Suprapubic skin (tissue), 4 donors: ENCODE measurements around the gene EML4. TPM values are rescaled to one million over a fixed set of nuclear protein-coding genes. Genes with fewer than 3 reads are reported as not detected.
"Not testable (repeated sequence)": the region's sequence is repeated elsewhere in the genome, so short reads cannot be mapped to it uniquely, and the experiment has no call there.

Experiments used
- DNase-seq, 2 donors: peaks; one replicate each; pipeline ENCODE4 v3.0.0-alpha.2; 2019; ENCODE audit warnings: low spot score in 2 of 2
- H3K27ac ChIP-seq: fragments of 200-600 bp; sonication (generic); one replicate; pipeline ENCODE4 v1.5.1; 2019
- H3K27me3 ChIP-seq: fragments of 200-600 bp; sonication (generic); one replicate; pipeline ENCODE4 v1.5.1; 2019
- H3K36me3 ChIP-seq: fragments of 200-600 bp; sonication (generic); one replicate; pipeline ENCODE4 v1.5.1; 2019
- H3K4me1 ChIP-seq: fragments of 200-600 bp; sonication (generic); one replicate; pipeline ENCODE4 v1.5.1; 2019
- H3K4me3 ChIP-seq: fragments of 200-600 bp; sonication (generic); one replicate; pipeline ENCODE4 v1.5.1; 2019; ENCODE audit warnings: mild to moderate bottlenecking
- H3K9me3 ChIP-seq: fragments of 200-600 bp; sonication (generic); one replicate; pipeline ENCODE4 v1.5.1; 2019
- EP300 ChIP-seq: sonication (generic); formaldehyde crosslinking; IDR thresholded peaks from one replicate; pipeline ENCODE4 v1.6.1; 2017; ENCODE audit warnings: antibody characterized with exemption
- POLR2A ChIP-seq, 2 donors: fragments of 450-650 bp; IDR thresholded peaks; one replicate each; pipeline ENCODE4 v1.6.1; 2017; ENCODE audit warnings: antibody characterized with exemption in 2 of 2, mild to moderate bottlenecking in 2 of 2, moderate library complexity in 2 of 2
- POLR2AphosphoS5 ChIP-seq, 3 donors: sonication (generic); formaldehyde crosslinking; IDR thresholded peaks; one replicate each; pipeline ENCODE4 v1.6.1; 2017; ENCODE audit warnings: antibody characterized with exemption in 3 of 3
- WGBS: methylation state at CpG from one replicate; pipeline ENCODE4 v1.1.5; 2018; 5-methylcytosine and 5-hydroxymethylcytosine counted together
- total RNA-seq, 4 donors: library from RNA; depleted of rRNA; stranded (reverse); fragments of >200 nt; gene quantifications; one replicate each; pipeline ENCODE4 v1.1.0, GENCODE V29; 2016
- TF ChIP-seq, protein P1 (sequence below), 2 donors: fragments of 200-600 bp in 1 of 2; fragments of 450-650 bp in 1 of 2; sonication (generic) in 1 of 2; IDR thresholded peaks; one replicate each; pipeline ENCODE4 v1.5.1; 2016 to 2019; ENCODE audit warnings: antibody characterized with exemption in 2 of 2, mild to moderate bottlenecking in 1 of 2, moderate library complexity in 1 of 2

The EML4 gene
- total RNA-seq, 4 donors from 2014 or later: 38.9 to 67.1 (median 43.3) TPM

DNA sequence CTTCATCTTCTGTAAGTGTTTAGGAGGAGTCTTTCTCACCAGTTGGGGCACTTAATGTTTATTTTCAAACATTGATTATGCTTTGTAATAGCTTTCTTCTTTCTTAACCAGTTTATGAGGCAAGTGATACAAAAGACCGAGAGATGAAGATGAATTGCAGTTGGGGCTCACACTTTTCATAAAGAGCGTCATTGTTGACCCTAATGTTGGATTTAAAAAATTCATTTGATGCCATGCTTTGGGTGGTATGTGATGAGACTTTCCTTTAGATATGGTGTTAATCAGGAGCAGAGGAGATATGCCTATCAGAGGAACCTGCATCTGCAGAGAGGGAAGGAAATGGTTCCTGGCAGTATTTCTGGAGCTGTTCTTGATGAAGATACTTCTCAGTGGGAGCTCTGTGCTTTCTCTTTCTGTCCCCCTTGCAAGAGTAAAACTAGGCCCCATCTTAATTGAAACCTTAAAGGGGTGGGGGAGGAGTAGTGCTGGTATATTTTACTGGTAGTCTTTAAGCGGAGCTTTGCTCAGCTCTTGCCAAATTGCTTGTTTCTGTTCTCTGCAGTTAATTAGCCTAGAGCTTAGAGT is 2.3 kb downstream of the EML4 start:
- H3K4me3 ChIP-seq: peak overlapping the region; percentile 80
- WGBS: 50% methylated on average over 3 of the region's 3 CpGs

DNA sequence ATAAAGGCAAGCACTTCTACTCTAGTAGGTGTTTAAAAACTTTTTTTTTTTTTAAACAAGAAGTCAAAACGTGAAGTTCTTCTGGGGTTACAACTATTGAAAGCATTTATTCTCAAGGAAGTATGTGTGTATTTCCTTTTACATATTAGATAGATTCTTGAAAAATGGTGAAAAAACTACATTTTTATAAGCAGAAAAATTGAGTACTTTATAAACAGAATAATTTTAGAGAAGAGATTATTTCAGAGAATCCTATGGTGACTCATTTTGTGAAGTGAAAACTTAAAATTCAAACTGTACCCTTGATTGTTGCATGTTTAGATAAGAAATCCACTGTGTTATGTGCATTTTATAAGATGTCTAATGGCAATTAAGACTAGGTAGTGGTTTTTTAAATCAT is 2.9 kb downstream of the EML4 start:
- Histone ChIP-seq H3K4me3 (peak overlapping the region; percentile 80), H3K4me1 (peaks cover 36% of the 10 kb centered on the region), H3K36me3 (no peaks in the 10 kb centered on the region), H3K27me3 (no peaks in the 10 kb centered on the region), H3K27ac (no peak overlapping the region), H3K9me3 (no peaks in the 10 kb centered on the region)
- 15% methylated on average over 1 of the region's 1 CpG for WGBS
- no peak for DNase-seq
- TF ChIP-seq, protein P1, sequence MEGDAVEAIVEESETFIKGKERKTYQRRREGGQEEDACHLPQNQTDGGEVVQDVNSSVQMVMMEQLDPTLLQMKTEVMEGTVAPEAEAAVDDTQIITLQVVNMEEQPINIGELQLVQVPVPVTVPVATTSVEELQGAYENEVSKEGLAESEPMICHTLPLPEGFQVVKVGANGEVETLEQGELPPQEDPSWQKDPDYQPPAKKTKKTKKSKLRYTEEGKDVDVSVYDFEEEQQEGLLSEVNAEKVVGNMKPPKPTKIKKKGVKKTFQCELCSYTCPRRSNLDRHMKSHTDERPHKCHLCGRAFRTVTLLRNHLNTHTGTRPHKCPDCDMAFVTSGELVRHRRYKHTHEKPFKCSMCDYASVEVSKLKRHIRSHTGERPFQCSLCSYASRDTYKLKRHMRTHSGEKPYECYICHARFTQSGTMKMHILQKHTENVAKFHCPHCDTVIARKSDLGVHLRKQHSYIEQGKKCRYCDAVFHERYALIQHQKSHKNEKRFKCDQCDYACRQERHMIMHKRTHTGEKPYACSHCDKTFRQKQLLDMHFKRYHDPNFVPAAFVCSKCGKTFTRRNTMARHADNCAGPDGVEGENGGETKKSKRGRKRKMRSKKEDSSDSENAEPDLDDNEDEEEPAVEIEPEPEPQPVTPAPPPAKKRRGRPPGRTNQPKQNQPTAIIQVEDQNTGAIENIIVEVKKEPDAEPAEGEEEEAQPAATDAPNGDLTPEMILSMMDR (IDR thresholded peaks at IDR 0.05): no peak
- TF ChIP-seq POLR2AphosphoS5 (IDR thresholded peaks at IDR 0.05): no peak
- no peak for TF ChIP-seq POLR2A (IDR thresholded peaks at IDR 0.05)
- TF ChIP-seq EP300: no peak

More for the DNA sequence above, 2.3 kb downstream of the EML4 start:
- Histone ChIP-seq H3K36me3 (no peaks in the 10 kb centered on the region), H3K4me1 (peaks cover 36% of the 10 kb centered on the region), H3K27me3 (no peaks in the 10 kb centered on the region), H3K27ac (no peak overlapping the region), H3K9me3 (no peaks in the 10 kb centered on the region)
- TF ChIP-seq POLR2A (IDR thresholded peaks at IDR 0.05) (no peak), POLR2AphosphoS5 (IDR thresholded peaks at IDR 0.05) (no peak), EP300 (no peak)
- DNase-seq: no peak

DNA sequence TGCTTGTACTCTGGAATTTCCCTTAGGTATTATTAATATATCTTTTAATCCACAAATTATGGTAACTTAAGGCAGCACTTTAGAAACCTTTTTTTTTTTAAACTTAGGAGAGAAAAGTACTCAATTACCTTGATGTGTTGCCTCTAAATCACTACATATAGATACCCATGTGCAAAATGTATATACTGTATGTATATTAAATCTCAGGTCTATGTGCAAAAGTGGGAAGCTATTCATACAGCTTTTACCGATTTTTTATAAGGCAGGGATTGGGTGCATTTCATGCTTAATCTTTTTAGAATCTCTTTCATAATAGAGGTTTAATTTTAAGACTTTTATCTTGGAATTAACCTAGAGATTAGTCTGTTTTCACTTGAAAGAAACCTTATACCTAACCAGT is 3.4 kb downstream of the EML4 start:
- no peak overlapping the region for H3K27ac ChIP-seq
- no peaks in the 10 kb centered on the region for H3K36me3 ChIP-seq
- H3K9me3 ChIP-seq: no peaks in the 10 kb centered on the region
- no peak for DNase-seq
- WGBS: 33% methylated on average over 1 of the region's 1 CpG
- H3K4me1 ChIP-seq: peaks cover 36% of the 10 kb centered on the region
- no peak overlapping the region for H3K4me3 ChIP-seq
- no peaks in the 10 kb centered on the region for H3K27me3 ChIP-seq
- TF ChIP-seq POLR2A (IDR thresholded peaks at IDR 0.05) (no peak), POLR2AphosphoS5 (IDR thresholded peaks at IDR 0.05) (no peak), EP300 (no peak)
- TF ChIP-seq, protein P1 (IDR thresholded peaks at IDR 0.05): no peak

DNA sequence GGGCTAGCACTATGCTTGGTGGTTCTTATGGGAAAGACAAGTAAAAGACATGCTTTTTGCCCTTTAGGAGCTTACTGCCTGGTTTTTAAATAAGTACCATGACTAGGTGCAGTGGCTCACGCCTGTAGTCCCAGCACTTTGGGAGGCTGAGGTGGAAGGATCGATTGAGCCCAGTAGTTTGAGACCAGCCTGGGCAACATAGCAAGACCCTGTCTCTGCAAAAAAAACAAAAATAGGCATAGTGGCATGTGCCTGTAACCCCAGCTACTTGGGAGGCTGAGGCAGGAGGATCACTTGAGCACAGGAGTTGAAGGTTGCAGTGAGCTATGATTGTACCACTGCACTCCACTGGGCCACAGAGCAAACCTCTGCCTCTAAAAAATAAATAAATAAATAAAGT is 4.3 kb downstream of the EML4 start:
- peaks cover 35% of the 10 kb centered on the region for H3K4me1 ChIP-seq
- H3K9me3 ChIP-seq, H3K27ac ChIP-seq, H3K27me3 ChIP-seq, H3K4me3 ChIP-seq, H3K36me3 ChIP-seq, DNase-seq: not testable (repeated sequence)
- WGBS: 92% methylated on average over 2 of the region's 2 CpGs

DNA sequence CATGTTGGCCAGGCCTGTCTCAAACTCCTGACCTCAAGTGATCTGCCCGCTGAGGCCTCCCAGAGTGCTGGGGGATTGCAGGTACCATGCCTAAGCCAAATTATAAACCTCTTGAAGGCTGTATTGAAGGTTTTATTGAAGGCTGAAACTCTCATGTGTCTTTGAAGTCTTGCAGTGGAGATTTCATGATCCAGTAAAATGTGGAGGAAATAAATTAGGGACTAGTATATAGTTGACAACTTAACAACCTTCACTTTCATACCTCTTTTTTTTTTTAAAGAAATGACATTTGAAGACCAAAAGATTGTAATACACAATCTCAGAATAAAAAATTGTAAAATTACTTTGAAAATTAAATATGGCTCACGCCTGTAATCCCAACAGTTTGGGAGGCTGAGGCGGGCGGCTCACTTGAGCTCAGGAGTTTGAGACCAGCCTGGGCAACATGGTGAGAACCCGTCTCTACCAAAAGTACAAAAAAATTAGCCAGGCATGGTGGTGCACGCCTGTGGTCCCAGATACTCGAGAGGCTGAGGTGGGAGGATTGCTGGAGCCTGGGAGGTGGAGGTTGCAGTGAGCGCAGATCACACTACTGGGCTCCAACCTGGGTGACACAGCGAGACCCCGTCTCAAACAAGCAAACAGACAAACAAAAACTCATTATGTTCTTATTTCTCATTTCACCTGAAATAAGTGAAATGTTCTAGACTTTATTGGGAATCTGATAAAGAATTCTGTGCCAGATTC is 8.0 kb downstream of the EML4 start:
- Histone ChIP-seq H3K27me3 (no peaks in the 10 kb centered on the region), H3K36me3 (peaks cover 6% of the 10 kb centered on the region), H3K27ac (no peak overlapping the region), H3K4me1 (peaks cover 12% of the 10 kb centered on the region), H3K9me3 (no peaks in the 10 kb centered on the region), H3K4me3 (no peak overlapping the region)
- 94% methylated on average over 10 of the region's 10 CpGs for WGBS
- TF ChIP-seq POLR2A (IDR thresholded peaks at IDR 0.05) (no peak), EP300 (no peak), POLR2AphosphoS5 (IDR thresholded peaks at IDR 0.05) (no peak)
- TF ChIP-seq, protein P1 (IDR thresholded peaks at IDR 0.05): no peak
- DNase-seq: no peak

DNA sequence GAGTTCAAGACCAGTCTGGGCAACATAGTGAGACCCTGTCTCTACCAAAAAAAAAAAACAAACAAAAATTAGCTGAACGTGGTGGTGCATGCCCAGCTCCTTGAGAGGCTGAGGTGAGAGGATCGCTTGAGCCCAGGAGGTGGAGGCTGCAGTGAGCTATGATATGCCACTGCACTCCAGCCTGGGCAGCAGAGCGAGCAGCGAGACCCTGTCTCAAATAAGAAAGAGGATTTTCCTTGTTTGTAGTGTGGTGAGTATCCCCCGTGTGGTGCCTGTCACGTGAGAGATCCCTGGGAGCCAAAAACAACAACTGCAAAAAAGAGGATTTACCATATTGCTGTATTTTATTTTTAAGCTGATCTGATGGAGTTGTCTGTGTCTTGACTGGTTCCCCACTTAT is 9.2 kb downstream of the EML4 start:
- TF ChIP-seq, protein P1 (IDR thresholded peaks at IDR 0.05): no peak
- TF ChIP-seq POLR2A (IDR thresholded peaks at IDR 0.05): no peak
- TF ChIP-seq POLR2AphosphoS5 (IDR thresholded peaks at IDR 0.05): no peak
- TF ChIP-seq EP300: no peak
- Histone ChIP-seq H3K27ac (no peak overlapping the region), H3K4me1 (peaks cover 5% of the 10 kb centered on the region)

More for the DNA sequence above, 9.2 kb downstream of the EML4 start:
- no peaks in the 10 kb centered on the region for H3K9me3 ChIP-seq
- WGBS: 92% methylated on average over 6 of the region's 6 CpGs
- no peak for DNase-seq
- no peaks in the 10 kb centered on the region for H3K27me3 ChIP-seq
- no peak overlapping the region for H3K4me3 ChIP-seq
- H3K36me3 ChIP-seq: peaks cover 6% of the 10 kb centered on the region
